ENCODE results near the gene SYNM.

Gene SYNM

GRCh38 chr15:99155961-99156443 lies 51.1 kb downstream of the SYNM start (continued):
- TF ChIP-seq, protein P1, sequence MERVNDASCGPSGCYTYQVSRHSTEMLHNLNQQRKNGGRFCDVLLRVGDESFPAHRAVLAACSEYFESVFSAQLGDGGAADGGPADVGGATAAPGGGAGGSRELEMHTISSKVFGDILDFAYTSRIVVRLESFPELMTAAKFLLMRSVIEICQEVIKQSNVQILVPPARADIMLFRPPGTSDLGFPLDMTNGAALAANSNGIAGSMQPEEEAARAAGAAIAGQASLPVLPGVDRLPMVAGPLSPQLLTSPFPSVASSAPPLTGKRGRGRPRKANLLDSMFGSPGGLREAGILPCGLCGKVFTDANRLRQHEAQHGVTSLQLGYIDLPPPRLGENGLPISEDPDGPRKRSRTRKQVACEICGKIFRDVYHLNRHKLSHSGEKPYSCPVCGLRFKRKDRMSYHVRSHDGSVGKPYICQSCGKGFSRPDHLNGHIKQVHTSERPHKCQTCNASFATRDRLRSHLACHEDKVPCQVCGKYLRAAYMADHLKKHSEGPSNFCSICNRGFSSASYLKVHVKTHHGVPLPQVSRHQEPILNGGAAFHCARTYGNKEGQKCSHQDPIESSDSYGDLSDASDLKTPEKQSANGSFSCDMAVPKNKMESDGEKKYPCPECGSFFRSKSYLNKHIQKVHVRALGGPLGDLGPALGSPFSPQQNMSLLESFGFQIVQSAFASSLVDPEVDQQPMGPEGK (CRISPR knock-in tag; IDR thresholded peaks at IDR 0.05; ENCODE audit: borderline replicate concordance): no peak
- no peak for TF ChIP-seq SNAI2 (CRISPR knock-in tag; IDR thresholded peaks at IDR 0.05)
- TF ChIP-seq GLIS3 (CRISPR knock-in tag; IDR thresholded peaks at IDR 0.05): no peak
- TF ChIP-seq CSRNP3 (CRISPR knock-in tag; IDR thresholded peaks at IDR 0.05): no peak

GRCh38 chr15:99157456-99157855 lies 52.6 kb downstream of the SYNM start:
- ATAC-seq: no peak
- TF ChIP-seq ZNF565 (CRISPR knock-in tag; conservative IDR thresholded peaks at IDR 0.05; ENCODE audit: low read depth) (no peak), ESRRG (CRISPR knock-in tag; IDR thresholded peaks at IDR 0.05) (no peak), TOX (CRISPR knock-in tag; IDR thresholded peaks at IDR 0.05; ENCODE audit: borderline replicate concordance) (no peak), CSDC2 (CRISPR knock-in tag; IDR thresholded peaks at IDR 0.05) (no peak), BACH2 (CRISPR knock-in tag; IDR thresholded peaks at IDR 0.05; ENCODE audit: borderline replicate concordance) (no peak), RARB (CRISPR knock-in tag; IDR thresholded peaks at IDR 0.05) (no peak), PPARA (CRISPR knock-in tag; IDR thresholded peaks at IDR 0.05; ENCODE audit: borderline replicate concordance) (no peak), OSR1 (CRISPR knock-in tag; IDR thresholded peaks at IDR 0.05) (no peak), ZC3H10 (CRISPR knock-in tag; IDR thresholded peaks at IDR 0.05) (no peak), POU6F1 (CRISPR knock-in tag; IDR thresholded peaks at IDR 0.05; ENCODE audit: borderline replicate concordance, low read depth) (no peak), TCF4 (CRISPR knock-in tag; IDR thresholded peaks at IDR 0.05; ENCODE audit: borderline replicate concordance) (no peak), ZFP30 (CRISPR knock-in tag; IDR thresholded peaks at IDR 0.05) (no peak), ARNTL (CRISPR knock-in tag; IDR thresholded peaks at IDR 0.05; ENCODE audit: borderline replicate concordance, low read depth) (no peak), ISL1 (CRISPR knock-in tag; IDR thresholded peaks at IDR 0.05) (no peak)
- TF ChIP-seq, protein P1 (CRISPR knock-in tag; IDR thresholded peaks at IDR 0.05; ENCODE audit: borderline replicate concordance): no peak

GRCh38 chr15:99158626-99159412 lies 53.9 kb downstream of the SYNM start:
- ATAC-seq: no peak

More at GRCh38 chr15:99158626-99159412, 53.9 kb downstream of the SYNM start:
- no peak for TF ChIP-seq ESRRG (CRISPR knock-in tag; IDR thresholded peaks at IDR 0.05)
- no peak for TF ChIP-seq ISL1 (CRISPR knock-in tag; IDR thresholded peaks at IDR 0.05)
- no peak for TF ChIP-seq OSR1 (CRISPR knock-in tag; IDR thresholded peaks at IDR 0.05)
- TF ChIP-seq ZNF565 (CRISPR knock-in tag; conservative IDR thresholded peaks at IDR 0.05; ENCODE audit: low read depth): no peak
- no peak for TF ChIP-seq CSDC2 (CRISPR knock-in tag; IDR thresholded peaks at IDR 0.05)
- TF ChIP-seq BACH2 (CRISPR knock-in tag; IDR thresholded peaks at IDR 0.05; ENCODE audit: borderline replicate concordance): no peak
- no peak for TF ChIP-seq POU6F1 (CRISPR knock-in tag; IDR thresholded peaks at IDR 0.05; ENCODE audit: borderline replicate concordance, low read depth)
- no peak for TF ChIP-seq ZC3H10 (CRISPR knock-in tag; IDR thresholded peaks at IDR 0.05)
- no peak for TF ChIP-seq RARB (CRISPR knock-in tag; IDR thresholded peaks at IDR 0.05)
- TF ChIP-seq, protein P2, sequence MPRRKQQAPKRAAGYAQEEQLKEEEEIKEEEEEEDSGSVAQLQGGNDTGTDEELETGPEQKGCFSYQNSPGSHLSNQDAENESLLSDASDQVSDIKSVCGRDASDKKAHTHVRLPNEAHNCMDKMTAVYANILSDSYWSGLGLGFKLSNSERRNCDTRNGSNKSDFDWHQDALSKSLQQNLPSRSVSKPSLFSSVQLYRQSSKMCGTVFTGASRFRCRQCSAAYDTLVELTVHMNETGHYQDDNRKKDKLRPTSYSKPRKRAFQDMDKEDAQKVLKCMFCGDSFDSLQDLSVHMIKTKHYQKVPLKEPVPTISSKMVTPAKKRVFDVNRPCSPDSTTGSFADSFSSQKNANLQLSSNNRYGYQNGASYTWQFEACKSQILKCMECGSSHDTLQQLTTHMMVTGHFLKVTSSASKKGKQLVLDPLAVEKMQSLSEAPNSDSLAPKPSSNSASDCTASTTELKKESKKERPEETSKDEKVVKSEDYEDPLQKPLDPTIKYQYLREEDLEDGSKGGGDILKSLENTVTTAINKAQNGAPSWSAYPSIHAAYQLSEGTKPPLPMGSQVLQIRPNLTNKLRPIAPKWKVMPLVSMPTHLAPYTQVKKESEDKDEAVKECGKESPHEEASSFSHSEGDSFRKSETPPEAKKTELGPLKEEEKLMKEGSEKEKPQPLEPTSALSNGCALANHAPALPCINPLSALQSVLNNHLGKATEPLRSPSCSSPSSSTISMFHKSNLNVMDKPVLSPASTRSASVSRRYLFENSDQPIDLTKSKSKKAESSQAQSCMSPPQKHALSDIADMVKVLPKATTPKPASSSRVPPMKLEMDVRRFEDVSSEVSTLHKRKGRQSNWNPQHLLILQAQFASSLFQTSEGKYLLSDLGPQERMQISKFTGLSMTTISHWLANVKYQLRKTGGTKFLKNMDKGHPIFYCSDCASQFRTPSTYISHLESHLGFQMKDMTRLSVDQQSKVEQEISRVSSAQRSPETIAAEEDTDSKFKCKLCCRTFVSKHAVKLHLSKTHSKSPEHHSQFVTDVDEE (CRISPR knock-in tag; IDR thresholded peaks at IDR 0.05): no peak
- TF ChIP-seq CREB5 (CRISPR knock-in tag; IDR thresholded peaks at IDR 0.05; ENCODE audit: low read depth): no peak
- no peak for TF ChIP-seq ARNTL (CRISPR knock-in tag; IDR thresholded peaks at IDR 0.05; ENCODE audit: borderline replicate concordance, low read depth)

Measured in SK-N-SH treated with all-trans-retinoic acid at 6 μM for 48 hours (cell line).